ENCODE data around the gene ATP9A. TPM values are rescaled to one million over a fixed set of nuclear protein-coding genes. Genes with fewer than 3 reads are reported as not detected.
"Not testable (repeated sequence)": the region's sequence is repeated elsewhere in the genome, so short reads cannot be mapped to it uniquely, and the experiment has no call there.

Gene ATP9A
- total RNA-seq, 1 experiment from 2014 or later = 31.3 TPM

DNA sequence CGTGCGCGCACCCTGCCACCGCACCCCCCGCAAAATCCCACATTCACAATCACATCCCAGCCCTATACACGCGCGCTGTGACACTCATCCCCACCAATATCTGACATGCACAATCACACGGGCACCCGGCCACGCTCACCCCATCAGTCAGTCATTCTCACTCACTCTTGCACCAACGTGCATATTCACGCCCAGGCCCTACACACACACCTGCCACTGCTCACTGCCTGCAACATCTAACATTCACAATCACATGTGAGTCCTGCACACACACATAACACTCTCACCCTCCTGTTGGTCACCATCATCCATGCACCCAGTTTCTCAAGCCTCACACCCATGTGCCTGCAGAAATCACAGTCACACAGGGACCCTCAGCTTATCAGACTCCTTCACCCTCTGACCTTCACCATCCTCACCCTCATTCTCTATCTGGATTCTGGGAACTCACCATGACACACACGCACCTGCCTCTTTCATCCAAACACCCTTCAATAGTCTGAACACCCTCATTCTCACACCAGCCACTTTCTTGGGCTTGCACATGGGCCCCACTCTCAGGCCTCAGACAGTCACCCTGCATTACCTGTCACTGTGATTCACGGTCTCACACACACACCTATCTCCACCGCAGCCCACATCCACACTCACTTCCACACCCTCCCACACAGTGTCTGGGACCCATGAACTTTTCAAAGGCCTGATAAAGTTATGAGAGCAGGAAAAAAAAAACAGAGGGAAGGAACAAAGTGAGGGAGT is 748 bp upstream of the ATP9A start:
- H4K20me1 ChIP-seq (ENCODE audit: low read length) = no peaks in the 10 kb centered on the region
- no peaks in the 10 kb centered on the region for H3K36me3 ChIP-seq (ENCODE audit: low read depth, low read length)
- H3K27me3 ChIP-seq (ENCODE audit: low read length) = no peaks in the 10 kb centered on the region
- TF ChIP-seq EZH2phosphoT487 (IDR thresholded peaks at IDR 0.05; ENCODE audit: borderline replicate concordance, low read length) (no peak), EZH2 (IDR thresholded peaks at IDR 0.05; ENCODE audit: low read length, unreplicated experiment) (no peak)
- TF ChIP-seq, protein P1, sequence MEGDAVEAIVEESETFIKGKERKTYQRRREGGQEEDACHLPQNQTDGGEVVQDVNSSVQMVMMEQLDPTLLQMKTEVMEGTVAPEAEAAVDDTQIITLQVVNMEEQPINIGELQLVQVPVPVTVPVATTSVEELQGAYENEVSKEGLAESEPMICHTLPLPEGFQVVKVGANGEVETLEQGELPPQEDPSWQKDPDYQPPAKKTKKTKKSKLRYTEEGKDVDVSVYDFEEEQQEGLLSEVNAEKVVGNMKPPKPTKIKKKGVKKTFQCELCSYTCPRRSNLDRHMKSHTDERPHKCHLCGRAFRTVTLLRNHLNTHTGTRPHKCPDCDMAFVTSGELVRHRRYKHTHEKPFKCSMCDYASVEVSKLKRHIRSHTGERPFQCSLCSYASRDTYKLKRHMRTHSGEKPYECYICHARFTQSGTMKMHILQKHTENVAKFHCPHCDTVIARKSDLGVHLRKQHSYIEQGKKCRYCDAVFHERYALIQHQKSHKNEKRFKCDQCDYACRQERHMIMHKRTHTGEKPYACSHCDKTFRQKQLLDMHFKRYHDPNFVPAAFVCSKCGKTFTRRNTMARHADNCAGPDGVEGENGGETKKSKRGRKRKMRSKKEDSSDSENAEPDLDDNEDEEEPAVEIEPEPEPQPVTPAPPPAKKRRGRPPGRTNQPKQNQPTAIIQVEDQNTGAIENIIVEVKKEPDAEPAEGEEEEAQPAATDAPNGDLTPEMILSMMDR (conservative IDR thresholded peaks at IDR 0.05; ENCODE audit: low read depth, low read length) = no peak
- CTCF ChIA-PET = no interaction called here
- no TSS peak for BruUV-seq (replicated peaks)
- no peak for DNase-seq
- H3K4me2 ChIP-seq (ENCODE audit: low read length) = peak overlapping the region; percentile 41
- no peak overlapping the region for H3K9ac ChIP-seq (ENCODE audit: low read length)
- no peak overlapping the region for H3K27ac ChIP-seq (ENCODE audit: low read length)
- H3K79me2 ChIP-seq (ENCODE audit: low read length) = peaks cover 34% of the 10 kb centered on the region
- H3K4me1 ChIP-seq (ENCODE audit: insufficient read depth, low read length) = peaks cover 9% of the 10 kb centered on the region
- POLR2A ChIA-PET (ENCODE audit: unreplicated experiment) = interaction anchor here (0.6 kb wide), 1 partner anchor 422 kb away, joined by 5 read pairs; no protein-coding TSS in a partner anchor
- H3K9me3 ChIP-seq (ENCODE audit: low read length) = no peaks in the 10 kb centered on the region
- H3F3A ChIP-seq (ENCODE audit: low read length, unreplicated experiment) = no peaks in the 10 kb centered on the region
- H3K9me2 ChIP-seq (replicated peaks; ENCODE audit: low read length) = no peaks in the 10 kb centered on the region
- intact Hi-C loops (cut with micrococcal nuclease) = loop anchor here (5.0 kb wide), 1 partner anchor 132 kb away; no protein-coding TSS in a partner anchor
- ATAC-seq = no peak
- peak overlapping the region; percentile 48 for H2AFZ ChIP-seq (ENCODE audit: low read length)
- H3K4me3 ChIP-seq (ENCODE audit: low read length) = no peak overlapping the region

GRCh38 chr20:51766994-51767866 is 960 bp downstream of the ATP9A start:
- Histone ChIP-seq H3K9ac (ENCODE audit: low read length) (peak overlapping the region; percentile 93), H3K4me1 (ENCODE audit: insufficient read depth, low read length) (peaks cover 9% of the 10 kb centered on the region), H3K36me3 (ENCODE audit: low read depth, low read length) (no peaks in the 10 kb centered on the region), H3K4me2 (ENCODE audit: low read length) (peak overlapping the region; percentile 98), H3K27me3 (ENCODE audit: low read length) (no peaks in the 10 kb centered on the region), H3F3A (ENCODE audit: low read length, unreplicated experiment) (no peaks in the 10 kb centered on the region), H2AFZ (ENCODE audit: low read length) (peak overlapping the region; percentile 81), H3K27ac (ENCODE audit: low read length) (peak overlapping the region; percentile 76), H3K9me3 (ENCODE audit: low read length) (no peaks in the 10 kb centered on the region), H4K20me1 (ENCODE audit: low read length) (no peaks in the 10 kb centered on the region), H3K9me2 (replicated peaks; ENCODE audit: low read length) (no peaks in the 10 kb centered on the region), H3K4me3 (ENCODE audit: low read length) (peak overlapping the region; percentile 91), H3K79me2 (ENCODE audit: low read length) (peaks cover 47% of the 10 kb centered on the region)
- intact Hi-C loops (cut with micrococcal nuclease) = loop anchor here (1.0 to 5.0 kb wide), 3 partner anchors 15 to 130 kb away; no protein-coding TSS in a partner anchor
- DNase-seq (peak; percentile 97), ATAC-seq (peak; percentile 95)
- ChIA-PET POLR2A (ENCODE audit: unreplicated experiment) (interaction anchor here (0.6 to 0.7 kb wide), 3 partner anchors 16 to 112 kb away, joined by 3 to 13 read pairs (median 4); no protein-coding TSS in a partner anchor), CTCF (interaction anchor here (0.5 to 0.6 kb wide), 3 partner anchors 51 to 294 kb away, joined by 3 to 4 read pairs (median 3); no protein-coding TSS in a partner anchor)
- BruUV-seq (replicated peaks) = TSS peak; percentile 99
- TF ChIP-seq, protein P1 (conservative IDR thresholded peaks at IDR 0.05; ENCODE audit: low read depth, low read length) = peak; percentile 59
- no peak for TF ChIP-seq EZH2phosphoT487 (IDR thresholded peaks at IDR 0.05; ENCODE audit: borderline replicate concordance, low read length)
- no peak for TF ChIP-seq EZH2 (IDR thresholded peaks at IDR 0.05; ENCODE audit: low read length, unreplicated experiment)

GRCh38 chr20:51765381-51765780 is 2.8 kb downstream of the ATP9A start:
- H3K9me2 ChIP-seq (replicated peaks; ENCODE audit: low read length); H3F3A ChIP-seq (ENCODE audit: low read length, unreplicated experiment); H3K27ac ChIP-seq (ENCODE audit: low read length); H3K36me3 ChIP-seq (ENCODE audit: low read depth, low read length); ATAC-seq; H3K9ac ChIP-seq (ENCODE audit: low read length); H2AFZ ChIP-seq (ENCODE audit: low read length); H3K4me2 ChIP-seq (ENCODE audit: low read length); DNase-seq; H3K27me3 ChIP-seq (ENCODE audit: low read length); BruUV-seq (replicated peaks); H4K20me1 ChIP-seq (ENCODE audit: low read length); CTCF ChIA-PET; H3K9me3 ChIP-seq (ENCODE audit: low read length); H3K4me3 ChIP-seq (ENCODE audit: low read length): not testable (repeated sequence)
- Histone ChIP-seq H3K4me1 (ENCODE audit: insufficient read depth, low read length) (peaks cover 20% of the 10 kb centered on the region), H3K79me2 (ENCODE audit: low read length) (peaks cover 60% of the 10 kb centered on the region)
- POLR2A ChIA-PET (ENCODE audit: unreplicated experiment) = interaction anchor here (0.6 kb wide), 1 partner anchor 9 kb away, joined by 4 read pairs; no protein-coding TSS in a partner anchor
- intact Hi-C loops (cut with micrococcal nuclease) = loop anchor here (5.0 kb wide), 1 partner anchor 128 kb away; no protein-coding TSS in a partner anchor

All from PC-3 (cell line).